HG03175 (cell line): ENCODE data around the gene MTMR10.

Source experiments
- ATAC-seq: cut with Tn5 transposase; IDR thresholded peaks from one replicate; pipeline ENCODE4 v1.9.1; 2021; ENCODE audit warnings: mild to moderate bottlenecking, moderate library complexity; ENCODE audit not compliant: unreplicated experiment

Gene MTMR10

GRCh38 chr15:30921781-30922479, 69.5 kb downstream of the MTMR10 start:
- no peak for ATAC-seq

- ATAC-seq: no peak
Observed at GRCh38 chr15:30921106-30921505, 70.3 kb downstream of the MTMR10 start.

- ATAC-seq: no peak
Observed at GRCh38 chr15:30919877-30920550, 71.4 kb downstream of the MTMR10 start.

GRCh38 chr15:30918366-30918765, 73.1 kb downstream of the MTMR10 start:
- ATAC-seq: no peak

GRCh38 chr15:30917675-30918074, 73.8 kb downstream of the MTMR10 start:
- ATAC-seq: no peak

GRCh38 chr15:30917013-30917412, 74.4 kb downstream of the MTMR10 start:
- ATAC-seq: no peak

- ATAC-seq: no peak
Observed at GRCh38 chr15:30913761-30914160, 77.7 kb downstream of the MTMR10 start.

- no peak for ATAC-seq
Observed at GRCh38 chr15:30906366-30906765, 85.1 kb downstream of the MTMR10 start.

- ATAC-seq: no peak
Observed at GRCh38 chr15:30905821-30906220, 85.6 kb downstream of the MTMR10 start.

- no peak for ATAC-seq
Observed at GRCh38 chr15:30904812-30905211, 86.6 kb downstream of the MTMR10 start.

- ATAC-seq: peak; percentile 86
Observed at GRCh38 chr15:30903497-30904187, 87.8 kb downstream of the MTMR10 start, which contains the start of gene FAN1. FAN1 (plus strand) TSS chr15:30903915; CDS start chr15:30904664, 749 bp downstream.

- ATAC-seq: no peak
Observed at GRCh38 chr15:30901889-30902288, 89.5 kb downstream of the MTMR10 start.

- no peak for ATAC-seq
Observed at GRCh38 chr15:30896211-30896606, 95.2 kb downstream of the MTMR10 start.

- ATAC-seq: no peak
Observed at GRCh38 chr15:30895461-30896210, 95.8 kb downstream of the MTMR10 start.

- no peak for ATAC-seq
Observed at GRCh38 chr15:30889196-30889595, 102.2 kb downstream of the MTMR10 start.
